Activated B cell treated with CpG ODN at 0.5 μM for 24 hours (primary cell): ENCODE data around the gene TMC8. TPM values are rescaled to one million over a fixed set of nuclear protein-coding genes. Genes with fewer than 3 reads are reported as not detected.

Experiments used
- ATAC-seq: fragments of 200-7000 bp; cut with Tn5 transposase; one replicate; pipeline ENCODE4 v1.10.0; 2021; ENCODE audit warnings: low read depth, mild to moderate bottlenecking, moderate library complexity
- CTCF ChIA-PET: fragments of 350-600 bp; sonication (Branson Sonifier 250); formaldehyde crosslinking; loops from one replicate; lab custom pipeline; 2021; ENCODE audit warnings: antibody characterized with exemption; lab: Charles Lee
- POLR2A ChIA-PET: fragments of 350-600 bp; sonication (Branson Sonifier 250); formaldehyde crosslinking; loops from one replicate; lab custom pipeline; 2021; ENCODE audit warnings: antibody characterized with exemption; lab: Charles Lee
- DNase-seq: peaks from one replicate; pipeline ENCODE4 v3.0.0; 2022
- H3K27ac Mint-ChIP-seq: one replicate; pipeline ENCODE4 v1.8.0; 2020; ENCODE audit warnings: mixed read lengths
- H3K27me3 Mint-ChIP-seq: one replicate; pipeline ENCODE4 v1.8.0; 2021; ENCODE audit warnings: mixed read lengths
- H3K36me3 Mint-ChIP-seq: one replicate; pipeline ENCODE4 v1.8.0; 2021; ENCODE audit warnings: low read depth, mixed read lengths
- H3K4me1 Mint-ChIP-seq: one replicate; pipeline ENCODE4 v1.8.0; 2021; ENCODE audit warnings: mixed read lengths
- H3K4me3 Mint-ChIP-seq: one replicate; pipeline ENCODE4 v1.8.0; 2020; ENCODE audit warnings: mild to moderate bottlenecking, mixed read lengths
- H3K9me3 Mint-ChIP-seq: one replicate; pipeline ENCODE4 v1.8.0; 2020; ENCODE audit warnings: mixed read lengths
- intact Hi-C: fragments of 100-400 bp; cut with micrococcal nuclease; formaldehyde crosslinking; loops from one replicate; pipeline ENCODE4 v1.15.1; 2024
- total RNA-seq: library from RNA; stranded (reverse); gene quantifications from 2 replicates; pipeline ENCODE4 v1.2.3, GENCODE V29; 2022
- TF ChIP-seq, protein P1 (sequence below): fragments of 200-600 bp; IDR thresholded peaks from one replicate; pipeline ENCODE4 v1.8.0; 2022; ENCODE audit warnings: antibody characterized with exemption, mild to moderate bottlenecking

TMC8 gene
- total RNA-seq, 1 donor from 2014 or later, result 181 TPM

DNA sequence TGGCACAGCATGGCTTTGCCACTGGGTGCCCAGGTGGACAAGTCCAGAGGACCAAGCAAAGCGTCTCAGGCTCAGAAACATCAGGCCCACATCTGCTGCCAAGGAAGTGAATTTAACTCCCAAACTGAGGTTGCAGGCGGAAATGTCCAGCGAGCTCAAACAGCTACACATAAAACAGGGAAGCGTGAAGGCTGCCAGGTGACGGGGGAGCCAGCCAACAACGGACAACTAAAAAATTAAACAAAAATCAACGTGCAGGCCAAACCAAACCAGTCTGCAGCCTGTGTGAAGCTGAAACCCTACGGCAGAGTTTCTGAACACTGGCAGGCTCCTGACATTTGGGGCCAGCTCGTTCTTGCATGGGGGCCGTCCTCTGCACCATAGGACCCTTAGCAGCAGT, 53.8 kb downstream of the TMC8 start:
- peaks cover 32% of the 10 kb centered on the region for H3K4me1 Mint-ChIP-seq
- ATAC-seq (no peak), DNase-seq (no peak)
- H3K36me3 Mint-ChIP-seq, result no peaks in the 10 kb centered on the region
- H3K4me3 Mint-ChIP-seq, result no peak overlapping the region
- intact Hi-C loops, result no loop called here
- CTCF ChIA-PET, result no interaction called here
- POLR2A ChIA-PET, result interaction anchor here (2.4 to 33.1 kb wide), 2 partner anchors 10 to 43 kb away, joined by 7 to 2404 read pairs; partner anchors contain the start of genes C17orf99, TMC6 and TMC8
- no peak overlapping the region for H3K27ac Mint-ChIP-seq
- H3K9me3 Mint-ChIP-seq, result no peaks in the 10 kb centered on the region
- TF ChIP-seq, protein P1, sequence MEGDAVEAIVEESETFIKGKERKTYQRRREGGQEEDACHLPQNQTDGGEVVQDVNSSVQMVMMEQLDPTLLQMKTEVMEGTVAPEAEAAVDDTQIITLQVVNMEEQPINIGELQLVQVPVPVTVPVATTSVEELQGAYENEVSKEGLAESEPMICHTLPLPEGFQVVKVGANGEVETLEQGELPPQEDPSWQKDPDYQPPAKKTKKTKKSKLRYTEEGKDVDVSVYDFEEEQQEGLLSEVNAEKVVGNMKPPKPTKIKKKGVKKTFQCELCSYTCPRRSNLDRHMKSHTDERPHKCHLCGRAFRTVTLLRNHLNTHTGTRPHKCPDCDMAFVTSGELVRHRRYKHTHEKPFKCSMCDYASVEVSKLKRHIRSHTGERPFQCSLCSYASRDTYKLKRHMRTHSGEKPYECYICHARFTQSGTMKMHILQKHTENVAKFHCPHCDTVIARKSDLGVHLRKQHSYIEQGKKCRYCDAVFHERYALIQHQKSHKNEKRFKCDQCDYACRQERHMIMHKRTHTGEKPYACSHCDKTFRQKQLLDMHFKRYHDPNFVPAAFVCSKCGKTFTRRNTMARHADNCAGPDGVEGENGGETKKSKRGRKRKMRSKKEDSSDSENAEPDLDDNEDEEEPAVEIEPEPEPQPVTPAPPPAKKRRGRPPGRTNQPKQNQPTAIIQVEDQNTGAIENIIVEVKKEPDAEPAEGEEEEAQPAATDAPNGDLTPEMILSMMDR, result no peak
- no peaks in the 10 kb centered on the region for H3K27me3 Mint-ChIP-seq

DNA sequence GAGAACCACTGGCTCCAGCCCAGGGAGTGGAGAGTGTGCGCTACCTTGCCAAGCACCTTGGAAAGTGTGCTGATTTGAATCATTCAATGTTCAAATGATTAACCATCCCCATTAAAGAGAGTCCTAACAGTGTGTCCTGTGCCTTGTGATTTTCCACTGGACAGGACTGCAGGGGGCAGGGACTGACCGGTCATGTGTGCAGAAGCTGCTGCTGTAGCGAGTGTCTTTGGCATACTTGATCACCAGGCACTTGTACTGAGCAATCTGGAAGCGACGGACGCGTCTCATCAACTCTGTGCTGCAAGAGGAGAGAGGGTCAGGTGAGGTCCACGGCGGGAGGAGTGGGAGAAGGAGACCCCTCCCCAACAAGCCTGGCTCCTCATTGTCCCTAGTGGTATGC, 54.3 kb downstream of the TMC8 start:
- ATAC-seq (no peak), DNase-seq (no peak)
- TF ChIP-seq, protein P1, result no peak
- intact Hi-C loops, result no loop called here
- Mint-ChIP-seq H3K4me3 (no peak overlapping the region), H3K36me3 (no peaks in the 10 kb centered on the region), H3K4me1 (peaks cover 31% of the 10 kb centered on the region), H3K27me3 (no peaks in the 10 kb centered on the region), H3K9me3 (no peaks in the 10 kb centered on the region), H3K27ac (peak overlapping the region; percentile 46)
- ChIA-PET CTCF (no interaction called here), POLR2A (interaction anchor here (2.4 to 33.1 kb wide), 3 partner anchors 9 to 44 kb away, joined by 7 to 2404 read pairs (median 42); partner anchors contain the start of genes C17orf99, TMC6 and TMC8)

DNA sequence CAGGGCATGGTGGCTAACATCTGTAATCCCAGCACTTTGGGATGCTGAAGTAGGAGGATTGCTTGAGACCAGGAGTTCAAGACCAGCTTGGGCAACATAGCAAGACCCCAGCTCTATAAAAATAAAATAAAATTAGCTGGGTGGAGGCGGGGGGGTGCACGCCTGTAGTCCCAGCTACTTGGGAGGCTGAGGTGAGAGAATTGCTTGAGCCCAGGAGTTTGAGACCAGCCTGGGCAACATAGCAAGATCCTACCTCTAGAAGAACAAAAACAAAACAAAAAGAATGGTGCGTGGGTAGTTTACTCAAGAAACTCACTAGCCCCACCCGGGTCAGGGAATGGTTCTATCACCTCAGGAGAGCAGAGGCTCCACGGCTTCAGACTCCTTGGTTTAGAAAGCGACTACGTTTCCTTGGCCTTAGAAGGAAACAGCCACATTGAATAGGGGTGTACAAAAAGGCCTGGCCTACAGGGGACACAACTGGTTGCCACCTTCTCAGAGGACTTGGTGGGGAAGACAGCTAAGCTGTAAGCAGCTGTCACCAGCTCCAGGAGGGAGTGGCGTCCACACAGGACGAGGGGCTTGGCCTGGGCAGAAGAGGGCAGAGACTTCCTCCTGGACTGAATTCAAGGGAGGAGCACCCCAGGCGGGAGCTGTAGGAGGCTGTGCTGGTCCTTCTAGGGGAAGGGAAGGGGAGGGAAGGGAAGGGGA, 55.6 kb downstream of the TMC8 start:
- H3K36me3 Mint-ChIP-seq, result peaks cover under 1% of the 10 kb centered on the region
- TF ChIP-seq, protein P1, result no peak
- peak overlapping the region; percentile 57 for H3K4me3 Mint-ChIP-seq
- peak overlapping the region; percentile 54 for H3K27ac Mint-ChIP-seq
- peaks cover 23% of the 10 kb centered on the region for H3K4me1 Mint-ChIP-seq
- ChIA-PET CTCF (interaction anchor here (0.8 to 2.1 kb wide), 6 partner anchors 8 to 101 kb away, joined by 3 to 9 read pairs (median 4); no protein-coding TSS in a partner anchor), POLR2A (interaction anchor here (0.5 to 33.1 kb wide), 5 partner anchors 10 to 70 kb away, joined by 3 to 2404 read pairs (median 3); partner anchors contain the start of genes C17orf99, SYNGR2, TMC6 and TMC8)
- ATAC-seq (no peak), DNase-seq (no peak)
- H3K27me3 Mint-ChIP-seq, result no peaks in the 10 kb centered on the region
- H3K9me3 Mint-ChIP-seq, result no peaks in the 10 kb centered on the region
- intact Hi-C loops, result loop anchor here (2.0 kb wide), 1 partner anchor 73 kb away; no protein-coding TSS in a partner anchor

DNA sequence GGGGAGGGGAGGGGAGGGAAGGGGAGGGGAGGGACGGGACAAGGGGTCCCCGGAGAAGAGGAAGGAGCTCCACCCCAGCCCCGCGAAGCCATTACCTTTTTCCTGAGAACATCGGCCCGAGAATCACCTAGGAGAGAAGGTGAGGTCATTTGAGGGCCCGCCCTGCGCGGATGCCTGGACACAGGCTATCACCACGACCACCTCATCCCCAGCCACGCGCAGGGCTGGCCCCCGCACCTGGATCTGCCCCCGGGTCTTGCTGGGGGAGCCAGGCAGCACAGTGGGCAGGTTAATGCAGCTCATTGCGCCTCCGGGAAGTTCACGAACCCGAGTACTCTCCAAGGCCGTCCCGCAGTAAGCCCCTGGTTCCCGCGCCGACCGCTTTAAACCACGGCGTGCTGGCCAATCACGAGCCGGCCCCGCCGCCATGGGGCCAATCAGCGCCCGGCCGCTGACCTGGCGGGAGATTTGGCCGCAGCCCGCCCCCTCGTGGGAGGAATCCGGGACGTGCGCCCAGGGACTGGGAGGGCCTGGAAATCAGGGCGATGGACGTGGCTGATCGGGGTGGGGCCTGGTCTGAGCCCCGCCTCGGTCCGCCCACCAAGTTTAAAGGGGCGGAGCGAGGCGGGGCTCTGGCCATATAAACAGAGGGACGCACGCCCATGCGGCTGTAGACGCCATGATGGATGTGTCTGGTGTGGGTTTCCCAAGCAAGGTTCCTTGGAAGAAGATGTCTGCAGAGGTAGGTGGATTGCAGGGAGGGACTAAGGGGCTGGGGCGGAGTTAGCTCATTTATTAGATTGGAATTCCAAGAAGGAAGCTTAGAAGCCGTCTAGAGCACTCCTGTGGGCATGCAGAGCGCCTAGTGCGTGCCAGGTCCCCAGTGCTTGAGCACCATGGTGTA, 56.4 kb downstream of the TMC8 start, which contains the start of the genes AFMID and TK1:
AFMID (plus strand) TSS at position 671 of the 904 bp plus-strand sequence; CDS start at position 680, 9 bp downstream.
TK1 (minus strand) TSS at position 361 of the 904 bp plus-strand sequence; CDS start at position 303, 58 bp downstream.
- Mint-ChIP-seq H3K9me3 (no peaks in the 10 kb centered on the region), H3K4me3 (peak within 1 kb of the TSS; percentile 85), H3K36me3 (peaks cover 1% of the 10 kb centered on the region), H3K4me1 (peaks cover 18% of the 10 kb centered on the region), H3K27me3 (no peaks in the 10 kb centered on the region), H3K27ac (peak within 1 kb of the TSS; percentile 54)
- intact Hi-C loops, result loop anchor here (1.0 to 2.0 kb wide), 2 partner anchors 74 to 173 kb away; partner anchors contain the start of gene SOCS3
- ChIA-PET POLR2A (interaction anchor here (0.5 to 33.1 kb wide), 5 partner anchors 11 to 71 kb away, joined by 3 to 2404 read pairs (median 3); partner anchors contain the start of genes C17orf99, SYNGR2, TMC6 and TMC8), CTCF (interaction anchor here (0.8 to 2.1 kb wide), 6 partner anchors 9 to 102 kb away, joined by 3 to 9 read pairs (median 4); no protein-coding TSS in a partner anchor)
- TF ChIP-seq, protein P1, result no peak
- DNase-seq (peak; percentile 83), ATAC-seq (peak; percentile 96)

Other genes with a start within 250 kb of the TMC8 start
- gene TNRC6C, start 172.1 kb upstream of the TMC8 start, total RNA-seq, result 14.4 and 24.6 TPM in 2 replicates
- gene TMC6, start 2.0 kb upstream of the TMC8 start, total RNA-seq, result 746 and 896 TPM in 2 replicates
- 5.2 and 7.1 TPM in 2 replicates for gene C17orf99, start 15.6 kb downstream of the TMC8 start, total RNA-seq
- 636 and 647 TPM in 2 replicates for gene SYNGR2, start 37.8 kb downstream of the TMC8 start, total RNA-seq
- gene TK1, start 56.3 kb downstream of the TMC8 start, total RNA-seq, result 3.8 TPM in 2 replicates
- 11.2 and 15.4 TPM in 2 replicates for gene AFMID, start 56.6 kb downstream of the TMC8 start, total RNA-seq
- gene BIRC5, start 83.5 kb downstream of the TMC8 start, total RNA-seq, result 0.81 and 1.0 TPM in 2 replicates
- not detected in 2 replicates for gene TMEM235, start 100.9 kb downstream of the TMC8 start, total RNA-seq
- 79.9 and 80.9 TPM in 2 replicates for gene SOCS3, start 229.3 kb downstream of the TMC8 start, total RNA-seq
- gene PGS1, start 247.9 kb downstream of the TMC8 start, total RNA-seq, result 55.2 and 76.1 TPM in 2 replicates